ENCODE results near the gene MICALL2.

MICALL2 gene

DNA sequence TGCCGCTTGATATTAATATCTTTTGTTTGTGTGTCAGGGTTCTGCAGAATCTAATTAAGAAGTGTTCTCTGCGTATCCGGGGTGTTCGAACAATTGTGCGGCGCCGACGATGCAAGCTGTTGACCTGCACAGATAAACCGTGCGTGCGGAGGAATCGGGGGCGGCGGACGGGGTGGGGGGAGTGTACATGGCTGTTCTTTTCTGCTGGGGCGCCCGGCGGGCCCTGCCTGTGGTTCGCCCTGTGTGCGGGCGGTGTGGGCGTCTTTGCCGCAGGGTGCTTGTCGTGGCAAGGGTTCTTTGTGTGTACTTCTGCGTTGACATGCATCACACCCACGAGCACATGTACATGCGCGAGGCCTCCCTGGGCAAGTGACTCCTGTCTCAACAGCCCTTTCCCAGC lies 47.9 kb downstream of the MICALL2 start:
- no peak for DNase-seq

DNA sequence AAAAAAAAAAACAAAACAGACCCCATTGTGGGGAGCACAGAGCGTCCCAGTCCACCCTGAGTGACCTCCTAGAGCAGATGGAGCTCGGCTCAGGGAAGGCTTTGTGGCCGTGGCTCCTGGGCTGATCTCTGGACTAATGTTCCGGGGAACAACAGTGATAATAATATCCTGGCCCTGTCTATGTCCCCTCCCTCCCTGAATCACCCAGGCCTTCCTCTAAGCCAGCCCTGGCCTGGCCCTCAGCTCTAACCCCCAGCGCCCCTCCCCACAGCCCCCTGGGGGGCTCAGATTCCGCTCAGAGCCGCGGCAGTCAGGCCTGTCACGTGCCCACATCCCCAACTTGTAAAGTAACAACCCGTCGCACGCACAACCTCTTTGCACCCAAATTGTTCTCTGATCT lies 48.3 kb downstream of the MICALL2 start:
- DNase-seq, result no peak

DNA sequence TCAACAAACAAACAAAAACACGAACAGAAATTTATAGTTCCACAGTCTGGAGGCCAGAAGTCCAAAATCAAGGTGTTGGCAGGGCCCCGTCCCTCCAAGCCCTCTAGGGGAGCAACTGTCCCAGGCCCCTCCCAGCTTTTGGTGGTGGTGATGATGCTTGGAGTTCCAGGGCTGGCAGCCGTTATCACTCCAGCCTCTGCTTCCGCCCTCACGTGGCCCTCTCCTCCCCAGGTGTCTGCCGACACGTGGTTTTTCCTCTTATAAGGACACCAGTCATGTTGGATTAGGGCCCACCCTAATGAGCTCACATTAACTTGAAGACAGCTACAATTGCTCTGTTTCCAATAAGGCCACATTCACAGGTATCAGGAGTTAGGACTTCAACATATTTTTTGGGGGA lies 49.7 kb downstream of the MICALL2 start:
- no peak for DNase-seq

DNA sequence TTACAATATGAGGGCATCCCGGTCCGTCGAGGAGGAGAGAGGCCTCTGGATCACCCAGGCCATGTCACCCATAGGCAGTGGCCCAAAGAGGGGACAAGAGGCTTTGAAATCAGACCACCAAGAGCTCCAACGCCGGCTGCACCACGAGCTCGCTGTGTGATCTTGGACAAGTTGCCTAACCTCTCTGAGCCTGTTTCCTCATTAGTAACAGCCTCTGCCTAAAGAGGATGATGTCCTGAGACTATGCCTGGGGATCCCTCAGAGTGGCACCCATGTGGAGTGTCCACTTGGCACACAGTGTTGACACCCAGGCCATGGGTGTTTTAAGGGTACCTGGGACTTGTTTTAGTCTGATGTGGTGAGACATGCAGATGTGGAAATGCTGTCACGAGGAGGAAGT lies 50.8 kb downstream of the MICALL2 start:
- DNase-seq, result no peak

DNA sequence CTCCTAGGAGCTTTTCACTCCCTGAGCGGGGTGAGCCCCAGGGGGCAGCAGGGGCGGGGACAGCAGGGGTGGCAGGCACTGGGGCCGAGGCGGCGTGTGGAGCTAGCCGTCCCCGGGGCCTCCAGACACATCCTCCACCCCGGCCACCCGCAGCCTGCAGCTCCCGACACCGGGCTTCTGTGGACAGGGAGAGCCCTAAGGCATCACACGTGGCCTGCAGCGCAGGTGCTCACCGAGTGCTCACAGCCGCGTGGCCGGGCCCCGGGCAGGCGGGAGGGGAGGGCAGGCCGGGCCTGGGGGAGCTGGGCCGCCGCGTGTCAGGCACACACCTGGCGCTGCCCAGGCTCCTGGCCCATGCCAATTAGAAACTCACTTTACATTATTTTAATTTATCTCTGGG lies 51.4 kb downstream of the MICALL2 start:
- no peak for DNase-seq

DNA sequence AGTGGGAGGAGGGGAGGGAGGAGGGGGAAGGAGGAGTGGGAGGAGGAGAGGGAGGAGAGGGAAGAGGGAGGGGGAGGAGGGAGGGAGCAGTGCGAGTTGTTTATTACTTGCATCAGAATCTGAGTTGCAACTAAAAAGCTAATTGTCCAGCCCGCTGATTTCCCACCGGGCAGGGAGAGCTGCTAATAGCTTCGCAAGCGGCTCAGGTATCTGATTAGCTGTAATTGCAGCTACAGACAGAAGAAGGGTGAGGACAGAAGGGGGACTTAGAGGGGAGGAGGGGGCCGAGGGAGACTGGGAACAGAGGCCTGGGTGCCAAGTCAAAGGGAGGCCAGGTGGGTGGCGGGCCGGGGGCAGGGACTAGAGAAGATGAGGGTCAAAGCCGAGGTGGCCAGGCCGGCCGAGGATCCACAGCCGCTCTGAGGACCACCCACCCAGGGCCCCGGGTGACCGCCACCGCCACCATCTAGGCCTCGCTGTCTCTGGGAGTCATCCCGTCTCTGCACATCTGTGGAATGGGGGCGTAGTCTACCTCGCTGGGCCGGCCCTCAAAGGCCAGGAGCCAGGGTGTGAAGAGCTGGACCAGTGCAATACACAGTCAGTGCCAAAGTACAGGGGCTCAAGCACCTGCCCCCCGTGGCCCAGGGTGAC lies 54.2 kb downstream of the MICALL2 start:
- DNase-seq, result no peak

DNA sequence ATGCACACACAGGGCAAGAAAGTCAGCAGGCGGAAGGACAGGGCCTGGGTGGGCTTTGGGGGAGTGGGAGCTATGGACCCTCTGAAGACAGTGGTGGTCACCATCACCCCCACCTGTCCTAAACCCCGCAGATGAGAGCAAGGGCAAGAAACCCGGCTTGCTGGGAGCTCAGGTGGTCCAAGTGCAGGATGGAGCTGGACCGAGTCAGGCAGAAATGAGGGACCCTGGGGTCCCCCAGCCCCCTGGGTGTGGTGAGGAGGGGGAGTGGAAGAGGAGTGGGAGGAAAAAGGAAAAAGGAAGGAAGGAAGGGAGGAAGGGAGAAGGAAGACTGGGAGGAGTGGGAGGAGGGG lies 54.8 kb downstream of the MICALL2 start:
- no peak for DNase-seq

DNA sequence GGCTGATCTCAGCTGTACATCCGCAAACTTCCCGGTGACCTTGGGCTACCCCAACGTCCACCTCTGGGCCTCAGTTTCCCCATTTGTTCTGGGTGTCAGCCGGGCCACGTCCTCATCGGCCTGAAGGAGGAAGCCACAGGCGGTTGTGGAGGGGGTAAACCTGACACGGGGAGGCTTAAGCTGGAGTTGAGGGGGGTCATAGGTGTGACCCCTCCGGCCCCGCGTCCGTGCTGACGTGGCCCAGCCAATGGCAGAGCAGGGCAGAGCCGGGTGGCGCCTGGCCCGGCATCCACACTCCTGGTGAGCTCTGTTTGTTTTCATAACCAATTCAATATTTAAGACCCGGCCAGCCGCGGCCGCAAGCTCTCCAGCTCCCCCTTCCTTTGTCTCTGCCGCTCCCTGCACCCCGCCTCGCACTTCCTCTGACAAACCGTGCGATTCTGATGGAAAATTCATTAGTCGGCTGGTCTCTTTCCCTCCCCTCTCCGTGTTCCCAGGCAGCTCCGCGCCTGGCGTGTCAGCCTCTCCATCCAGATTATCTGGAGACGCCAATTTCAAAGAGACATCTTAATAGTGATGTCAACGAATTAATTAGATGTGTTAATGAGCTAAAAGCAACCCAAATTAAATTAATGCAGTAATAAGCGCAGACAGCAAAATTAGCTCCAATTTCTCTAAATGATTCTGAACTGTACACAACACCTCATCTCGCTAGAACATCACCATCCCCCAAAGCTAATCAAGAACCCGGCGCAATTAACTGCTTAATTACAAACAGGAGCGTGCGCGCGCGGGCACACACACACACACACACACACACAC lies 55.4 kb downstream of the MICALL2 start:
- DNase-seq, result no peak

DNA sequence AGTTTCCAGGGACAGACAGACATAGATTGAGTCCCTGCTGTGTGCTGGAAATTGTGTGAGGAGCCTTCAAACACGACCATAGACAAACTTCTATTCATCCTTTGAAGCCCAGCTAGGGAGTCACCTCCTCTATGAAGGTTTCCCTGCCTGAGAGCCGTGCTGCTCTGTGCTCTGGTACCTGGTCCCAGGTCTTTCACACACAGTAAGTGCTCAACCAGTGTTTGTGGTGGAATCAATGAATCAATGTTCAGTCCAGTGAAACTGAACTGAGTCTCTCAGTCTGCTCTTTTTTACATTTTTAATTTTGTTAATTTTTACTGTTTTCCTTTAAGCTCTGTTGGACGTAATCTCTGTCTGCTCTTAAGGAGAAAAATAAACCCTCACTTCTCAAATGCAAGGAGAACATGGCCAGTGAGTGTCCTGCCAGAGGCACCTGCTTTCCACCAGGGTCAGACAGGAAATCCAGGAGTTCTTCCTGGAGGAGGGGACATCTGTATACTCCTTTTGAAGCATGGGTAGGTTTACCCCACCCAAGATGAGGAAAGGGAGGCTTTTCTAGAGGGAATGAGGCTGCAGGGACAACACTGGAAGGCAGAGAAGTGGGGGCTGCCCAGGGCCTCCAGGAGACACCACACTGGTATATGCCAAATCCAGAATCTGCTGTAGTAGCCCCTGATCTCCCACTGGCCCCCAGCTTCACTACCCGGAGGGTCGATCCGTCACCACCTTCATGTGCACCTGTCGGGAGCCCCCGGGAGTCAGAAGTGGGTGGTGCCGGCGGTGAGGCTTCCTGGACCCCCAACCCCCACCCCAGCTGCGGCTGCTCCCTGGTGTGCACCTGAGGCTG lies 56.3 kb downstream of the MICALL2 start:
- no peak for DNase-seq

DNA sequence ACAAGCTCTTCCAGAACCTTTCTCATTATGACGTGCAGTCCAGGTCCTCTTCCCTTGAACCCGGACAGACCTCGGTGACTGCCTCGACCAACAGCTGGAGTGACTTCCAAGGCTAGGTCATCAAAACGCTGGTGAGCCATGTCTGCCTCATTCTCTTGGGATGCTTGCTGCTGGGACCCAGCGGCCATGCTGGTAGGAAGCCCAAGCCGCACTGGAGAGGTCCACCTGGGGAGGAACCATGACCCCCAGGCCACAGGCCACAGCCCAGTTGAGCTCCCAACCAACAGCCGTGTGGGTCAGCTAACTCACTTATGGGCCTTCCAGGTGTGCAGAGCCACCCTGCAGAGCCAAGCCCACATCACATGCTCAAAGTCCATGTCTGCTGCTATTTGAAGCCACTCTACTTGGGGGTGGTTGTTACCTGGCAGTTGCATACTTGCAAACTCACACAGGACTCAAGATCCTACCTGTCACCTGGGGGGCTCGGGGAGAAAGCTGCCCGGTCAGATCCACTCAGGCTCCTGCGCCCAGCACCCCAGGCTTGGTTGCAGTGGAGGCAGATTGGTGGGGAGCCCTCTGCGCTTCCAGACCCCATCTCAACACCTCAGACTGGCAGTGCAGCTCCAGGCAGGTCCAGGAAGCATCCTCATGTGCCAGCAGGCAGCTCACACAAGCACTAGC lies 57.0 kb downstream of the MICALL2 start:
- DNase-seq, result no peak

DNA sequence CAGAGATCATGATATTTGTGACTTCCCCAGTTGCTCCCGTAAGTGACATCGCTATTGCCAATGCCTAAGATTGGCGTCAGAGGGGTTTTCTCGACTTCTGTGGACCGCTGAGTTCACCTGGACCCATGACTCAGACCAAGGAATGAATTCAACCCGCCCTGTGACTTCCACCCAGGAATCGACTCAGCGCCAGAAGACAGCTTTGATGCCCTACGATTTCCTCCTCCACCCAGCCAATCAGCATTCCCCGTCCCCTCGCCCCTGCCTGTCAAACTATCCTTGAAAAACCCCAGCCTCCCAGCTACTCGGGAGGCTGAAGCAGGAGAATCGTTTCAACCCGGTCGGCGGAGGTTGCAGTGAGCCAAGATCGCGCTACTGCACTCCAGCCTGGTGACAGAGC lies 58.3 kb downstream of the MICALL2 start:
- no peak for DNase-seq

DNA sequence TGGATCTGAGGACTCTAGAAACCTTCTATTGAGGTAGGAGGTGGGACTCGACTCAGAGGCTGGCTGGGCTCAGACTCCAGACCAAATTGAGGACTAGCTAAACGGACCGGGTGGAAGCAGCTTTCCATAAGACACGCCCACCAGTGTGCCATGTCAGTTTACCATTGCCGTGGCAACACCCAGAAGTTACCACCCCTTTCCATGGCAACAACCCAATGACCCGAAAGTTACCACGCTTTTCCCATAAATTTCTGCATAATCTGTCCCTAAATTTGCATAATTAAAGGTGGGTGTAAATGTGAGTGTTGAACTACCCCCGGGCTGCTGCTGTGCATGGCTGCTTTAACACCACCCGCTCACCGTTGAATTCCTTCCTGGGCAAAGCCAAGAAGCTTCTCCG lies 58.9 kb downstream of the MICALL2 start:
- DNase-seq, result no peak

DNA sequence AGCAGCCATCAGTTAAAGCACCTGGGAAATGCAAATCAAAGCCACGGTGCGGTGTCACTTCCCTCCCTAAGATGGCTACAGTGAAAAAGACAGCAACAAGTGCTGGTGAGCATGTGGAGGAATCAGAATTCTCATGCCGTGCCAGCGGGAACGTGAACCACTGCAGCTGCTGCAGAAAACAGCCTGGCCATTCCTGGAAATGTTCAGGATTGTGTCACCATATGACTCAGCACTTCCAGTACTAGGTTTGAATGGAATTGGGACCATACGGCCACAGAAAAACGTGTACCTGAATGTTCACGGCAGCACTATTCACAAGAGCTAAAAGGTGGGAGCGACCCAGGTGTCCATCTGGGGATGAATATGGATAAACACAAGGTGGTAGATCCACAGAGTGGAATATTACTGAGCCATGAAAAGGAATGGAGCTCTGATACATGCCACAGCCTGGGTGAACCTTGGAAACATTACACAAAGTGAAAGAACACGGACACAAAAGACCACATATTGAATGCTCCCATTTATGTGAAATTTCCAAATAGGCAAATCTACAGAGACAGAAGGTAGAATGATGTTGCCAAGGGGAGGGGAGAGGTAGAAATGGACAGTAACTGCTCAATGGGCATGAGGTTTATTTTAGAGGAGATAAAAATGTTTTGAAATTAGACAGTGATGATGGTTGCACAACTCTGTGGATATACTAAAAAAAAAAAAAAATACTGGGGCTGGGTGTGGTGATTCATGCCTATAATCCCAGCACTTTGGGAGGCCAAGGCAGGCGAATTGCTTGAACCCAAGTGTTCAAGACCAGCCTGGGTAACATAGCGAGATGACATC lies 61.6 kb downstream of the MICALL2 start:
- DNase-seq, result no peak

DNA sequence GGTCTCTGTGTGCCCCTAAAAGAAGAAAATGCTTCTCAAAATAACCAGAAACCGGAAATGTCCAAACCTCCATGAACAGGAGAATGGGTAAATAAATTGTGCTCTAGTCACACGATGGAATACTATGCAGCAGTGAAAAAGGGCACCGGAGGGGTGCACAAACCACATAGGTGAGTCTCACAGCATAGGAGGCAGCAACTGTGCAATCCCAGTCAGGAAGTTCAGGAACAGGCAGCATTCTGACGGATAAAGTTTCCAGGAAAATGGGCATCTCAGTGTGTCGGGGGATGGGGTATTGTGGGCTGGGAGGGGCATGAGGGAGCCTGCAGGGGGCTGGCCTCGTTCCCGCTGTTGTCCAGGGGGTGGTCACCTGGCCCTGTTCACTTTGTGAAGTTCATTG lies 63.1 kb downstream of the MICALL2 start:
- DNase-seq, result no peak

DNA sequence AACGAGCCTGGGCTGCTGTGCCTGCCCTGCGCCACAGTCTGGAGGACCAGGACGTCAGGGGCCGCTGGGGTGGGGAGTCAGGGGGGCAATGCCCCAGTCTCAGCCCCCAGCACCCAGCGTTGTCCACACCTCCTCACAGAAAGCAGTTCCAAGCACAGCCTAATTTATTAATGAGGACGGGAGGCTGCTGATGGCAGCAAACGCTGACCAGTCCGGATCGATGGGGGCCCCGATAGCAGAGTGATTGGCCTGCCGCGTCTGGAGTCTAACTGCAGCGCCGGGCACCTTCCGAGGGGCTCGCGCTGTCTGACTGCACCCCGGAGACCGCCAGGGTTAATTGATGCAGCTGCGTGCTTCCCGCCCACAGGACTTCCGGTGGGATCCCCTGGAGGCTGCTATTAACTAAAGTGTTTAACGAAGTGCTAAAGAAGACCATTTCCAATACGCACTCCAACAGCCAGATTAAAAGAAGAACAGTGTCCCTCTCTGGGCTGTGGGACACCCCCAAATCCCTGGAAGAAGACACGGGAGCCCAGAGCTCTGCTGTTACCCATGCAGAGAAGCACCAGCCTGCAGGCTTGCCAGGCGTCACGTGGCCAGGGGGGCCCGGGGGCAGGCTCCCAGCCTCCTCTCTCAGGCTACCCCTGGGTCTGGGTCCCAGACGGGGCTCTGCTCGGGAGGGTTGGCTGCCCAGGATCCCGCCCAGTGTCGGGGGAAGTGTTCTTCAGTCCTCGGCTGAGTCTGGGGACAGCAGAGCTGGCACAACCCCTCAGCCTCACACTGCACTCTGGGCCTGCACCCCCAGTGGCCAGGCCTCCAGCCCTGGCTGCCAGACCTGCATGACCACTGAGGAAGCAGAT lies 63.8 kb downstream of the MICALL2 start:
- DNase-seq, result no peak

DNA sequence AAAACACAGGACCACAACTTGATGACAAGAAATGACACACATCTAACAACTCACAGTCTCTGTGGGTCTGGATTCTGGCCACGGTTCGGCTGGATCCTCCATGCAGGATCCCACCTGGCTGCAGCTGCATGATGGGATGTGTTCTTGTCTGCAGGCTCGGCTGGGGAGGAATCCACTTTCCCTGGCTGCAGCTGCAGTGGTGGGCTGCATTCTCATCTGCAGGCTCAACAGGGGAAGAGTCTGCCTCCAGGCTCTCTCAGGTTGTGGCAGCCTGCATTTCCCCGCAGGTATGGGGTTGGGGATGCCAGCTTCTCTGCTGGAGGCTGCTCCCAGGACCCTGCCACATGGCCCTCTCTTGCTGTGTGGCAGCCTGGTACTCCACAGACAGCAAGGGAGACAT lies 64.9 kb downstream of the MICALL2 start:
- no peak for DNase-seq

DNA sequence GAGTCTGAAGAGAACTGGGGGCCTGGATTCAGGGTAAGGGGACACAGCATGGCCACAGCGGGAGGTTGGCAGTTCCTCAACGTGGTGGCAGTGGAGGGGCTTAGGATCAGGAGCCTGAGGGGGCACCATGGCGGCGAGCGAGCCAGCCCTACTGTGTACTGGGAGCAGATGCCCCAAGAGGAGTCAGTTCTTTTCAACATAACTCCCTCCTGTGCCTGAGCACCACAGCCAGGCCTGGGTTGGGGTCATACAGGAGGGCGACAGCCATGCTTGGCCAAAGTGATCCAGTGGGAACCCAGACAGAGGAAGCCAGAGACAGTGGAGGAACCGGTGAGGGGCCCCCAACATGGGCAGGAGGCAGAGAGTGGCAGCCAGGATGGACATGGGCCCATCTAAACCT lies 65.8 kb downstream of the MICALL2 start:
- DNase-seq, result no peak

DNA sequence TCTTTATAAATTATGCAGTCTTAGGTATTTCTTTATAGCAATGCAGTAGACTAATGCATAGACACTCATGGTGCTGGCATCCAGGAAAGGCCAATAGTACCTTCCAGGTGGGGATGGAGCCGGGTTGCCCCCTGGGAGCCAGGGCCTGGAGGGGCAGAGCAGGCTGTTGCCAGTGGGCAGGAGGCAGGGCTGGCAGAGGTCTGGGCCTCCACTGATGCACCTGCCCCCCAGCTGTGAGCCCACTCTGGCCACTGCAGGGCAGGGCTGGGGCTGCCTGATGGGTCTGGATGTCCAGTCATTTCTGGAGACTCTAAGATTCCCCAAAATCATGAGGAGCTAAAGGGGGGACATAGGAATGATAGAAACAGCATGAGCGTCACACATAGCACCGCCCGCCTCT lies 66.7 kb downstream of the MICALL2 start:
- no peak for DNase-seq

DNA sequence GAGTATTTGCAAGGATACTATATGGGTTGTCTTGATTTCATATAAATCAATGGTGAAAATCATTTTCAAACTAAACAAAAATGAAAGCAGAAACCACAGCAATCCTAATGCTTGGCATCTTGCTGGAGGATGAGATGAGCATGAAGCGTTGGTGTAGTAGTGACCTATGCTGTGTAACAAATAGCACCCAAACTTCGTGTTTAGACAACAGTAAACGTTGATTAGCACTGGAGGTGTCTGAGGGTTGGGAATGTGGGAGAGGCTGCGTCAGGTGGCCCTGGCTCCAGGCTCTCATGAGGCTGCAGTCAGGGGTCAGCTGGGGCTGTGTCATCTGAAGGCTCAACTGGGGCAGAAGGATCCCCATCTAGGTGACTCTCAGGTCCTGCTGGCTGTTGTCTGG lies 67.8 kb downstream of the MICALL2 start:
- no peak for DNase-seq

DNA sequence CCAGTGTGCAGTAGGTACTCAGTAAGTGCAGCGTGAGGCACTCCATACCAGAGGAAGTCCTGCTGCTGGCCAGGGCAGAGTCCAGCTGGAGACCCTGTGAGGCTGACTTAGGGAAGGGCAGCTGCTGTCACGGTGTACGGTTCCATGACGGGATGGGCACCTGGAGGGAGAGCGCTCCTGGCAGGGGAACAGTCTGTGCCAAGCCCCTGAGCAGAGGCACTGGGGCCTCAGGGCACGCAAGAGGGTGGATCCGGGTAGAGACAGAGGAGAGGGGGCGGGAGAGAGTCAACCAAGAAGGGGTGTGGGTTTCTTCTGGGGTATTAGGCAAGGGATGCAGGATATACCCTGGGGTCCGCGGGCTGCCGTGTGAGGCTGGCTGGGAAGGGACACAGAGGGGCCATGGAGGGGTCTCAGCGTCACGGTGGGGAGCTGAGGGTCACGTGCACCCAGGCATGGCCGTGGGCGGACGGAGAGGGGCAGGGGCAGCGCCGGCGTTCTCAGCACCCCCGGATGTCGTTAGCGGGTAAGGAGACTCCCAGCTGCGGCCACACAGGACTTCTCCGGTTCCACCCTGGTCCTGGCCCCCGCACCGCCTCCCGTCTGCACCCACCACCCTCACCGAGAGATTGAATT lies 70.5 kb downstream of the MICALL2 start:
- no peak for DNase-seq

Data from NCI-H524 treated with DMSO at 0.1 percent for 48 hours (cell line).